HG03378 (cell line): ENCODE data around the gene RYR2.

ENCODE experiments used
- ATAC-seq: cut with Tn5 transposase; IDR thresholded peaks from one replicate; pipeline ENCODE4 v1.9.1; 2021; ENCODE audit warnings: mild to moderate bottlenecking, moderate library complexity; ENCODE audit not compliant: unreplicated experiment

The RYR2 gene

DNA sequence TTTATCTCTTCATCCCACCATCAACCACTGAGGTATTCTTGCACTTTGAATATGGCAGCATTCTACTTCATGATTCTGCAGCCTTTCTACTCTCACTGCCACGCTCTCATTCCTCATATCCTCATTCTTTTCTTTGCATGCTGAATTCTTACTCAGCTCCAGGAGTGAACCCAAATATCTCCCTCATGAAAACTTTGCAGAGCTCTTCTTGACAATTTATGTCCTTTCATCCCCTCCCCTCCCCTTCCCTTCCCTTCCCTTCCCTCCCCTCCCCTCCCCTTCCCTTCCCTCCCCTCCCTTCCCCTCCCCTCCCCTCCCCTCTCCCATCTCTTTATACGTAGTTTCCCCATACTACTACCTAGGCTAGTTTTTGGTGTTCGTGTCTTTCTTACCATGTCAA lies 363.9 kb downstream of the RYR2 start:
- no peak for ATAC-seq

- ATAC-seq = peak; percentile 85
Measured at GRCh38 chr1:237411621-237412020, 369.6 kb downstream of the RYR2 start.

DNA sequence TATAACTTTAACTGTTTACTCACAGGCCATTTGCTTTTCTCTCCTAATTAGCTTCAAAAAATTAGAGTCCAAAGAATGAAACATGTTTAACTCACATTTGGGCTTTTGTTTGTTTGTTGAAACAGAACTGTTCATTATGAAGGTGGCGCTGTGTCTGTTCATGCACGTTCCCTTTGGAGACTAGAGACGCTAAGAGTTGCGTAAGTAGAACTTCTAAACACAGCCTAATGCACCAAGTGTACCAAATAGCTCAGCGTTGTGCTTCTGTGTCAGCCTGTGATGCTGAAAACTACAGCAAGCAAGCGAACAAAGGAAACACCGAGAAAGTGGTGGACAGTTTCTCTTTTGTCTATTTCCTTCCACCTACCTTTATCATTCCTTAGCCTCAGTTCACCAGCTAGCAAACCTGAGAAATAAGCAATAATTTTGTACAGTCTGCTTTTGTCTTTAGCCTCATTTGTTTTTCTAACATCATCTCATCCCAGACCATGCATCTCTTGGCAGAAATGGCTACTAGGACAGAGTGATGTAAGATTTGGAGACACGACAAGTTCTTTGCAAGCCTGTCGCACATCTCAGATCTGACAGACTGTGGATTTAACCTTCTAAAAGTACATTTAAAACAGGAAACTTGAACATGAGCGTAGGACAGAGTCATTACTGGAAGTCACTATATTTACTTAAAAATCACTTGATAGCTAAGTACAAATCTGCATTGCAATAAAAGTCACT lies 375.1 kb downstream of the RYR2 start:
- ATAC-seq = no peak

DNA sequence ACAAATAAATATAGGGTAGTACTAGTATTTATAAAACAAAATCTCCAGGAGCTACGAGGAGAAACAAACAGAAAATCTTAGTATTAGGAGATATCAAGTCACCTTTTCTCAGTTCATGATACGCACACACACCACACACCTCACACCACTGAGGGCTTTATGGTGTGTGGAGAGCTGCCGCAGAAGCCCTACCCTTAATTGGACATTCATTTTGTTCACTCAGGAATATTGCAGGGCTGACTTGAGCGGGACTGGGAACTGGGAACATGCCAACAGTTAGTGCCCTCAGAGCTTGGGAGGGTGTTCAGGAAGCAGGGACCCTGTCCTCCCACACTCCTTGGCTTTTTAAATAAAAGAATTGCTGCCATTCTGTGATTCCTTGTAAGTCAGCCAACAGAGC lies 386.8 kb downstream of the RYR2 start:
- ATAC-seq = no peak

- ATAC-seq = no peak
Measured at GRCh38 chr1:237429252-237429651, 387.3 kb downstream of the RYR2 start.

DNA sequence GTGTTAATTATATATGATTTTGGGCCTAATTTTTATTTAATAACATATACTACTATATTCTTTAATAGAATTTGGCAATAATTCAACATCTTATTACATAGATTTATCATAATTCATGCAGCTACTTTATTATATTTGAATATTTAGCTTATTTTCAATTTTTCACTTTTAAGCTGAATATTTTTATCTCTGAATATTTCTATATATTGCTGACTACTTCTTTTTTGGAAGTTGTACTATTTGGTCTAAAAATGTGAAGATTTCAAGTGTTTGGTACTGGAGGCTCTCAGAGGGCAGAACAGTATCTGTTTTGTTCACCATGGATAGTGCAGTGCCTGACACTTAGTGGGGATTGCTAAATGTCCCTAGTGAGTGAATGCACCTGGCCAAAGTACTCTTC lies 389.5 kb downstream of the RYR2 start:
- no peak for ATAC-seq

DNA sequence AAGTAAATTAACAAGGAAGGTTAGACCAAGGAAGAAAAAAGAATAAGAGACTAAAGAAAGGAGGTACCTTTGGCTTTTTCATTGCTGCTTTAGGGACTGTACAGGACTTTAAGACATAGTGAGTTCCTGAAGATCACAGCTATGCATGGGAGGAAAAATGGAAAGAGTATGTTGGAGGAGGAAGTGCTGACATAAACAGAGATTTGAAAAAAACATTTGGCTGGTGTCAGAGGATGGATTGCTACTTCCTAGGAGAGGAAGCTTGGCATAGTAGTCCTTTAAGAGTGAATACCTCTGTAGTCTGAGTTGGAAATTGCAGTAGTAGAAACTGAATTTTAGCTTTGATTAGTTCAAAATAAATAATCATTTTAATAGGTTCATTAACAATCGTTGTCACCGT lies 398.4 kb downstream of the RYR2 start:
- no peak for ATAC-seq

DNA sequence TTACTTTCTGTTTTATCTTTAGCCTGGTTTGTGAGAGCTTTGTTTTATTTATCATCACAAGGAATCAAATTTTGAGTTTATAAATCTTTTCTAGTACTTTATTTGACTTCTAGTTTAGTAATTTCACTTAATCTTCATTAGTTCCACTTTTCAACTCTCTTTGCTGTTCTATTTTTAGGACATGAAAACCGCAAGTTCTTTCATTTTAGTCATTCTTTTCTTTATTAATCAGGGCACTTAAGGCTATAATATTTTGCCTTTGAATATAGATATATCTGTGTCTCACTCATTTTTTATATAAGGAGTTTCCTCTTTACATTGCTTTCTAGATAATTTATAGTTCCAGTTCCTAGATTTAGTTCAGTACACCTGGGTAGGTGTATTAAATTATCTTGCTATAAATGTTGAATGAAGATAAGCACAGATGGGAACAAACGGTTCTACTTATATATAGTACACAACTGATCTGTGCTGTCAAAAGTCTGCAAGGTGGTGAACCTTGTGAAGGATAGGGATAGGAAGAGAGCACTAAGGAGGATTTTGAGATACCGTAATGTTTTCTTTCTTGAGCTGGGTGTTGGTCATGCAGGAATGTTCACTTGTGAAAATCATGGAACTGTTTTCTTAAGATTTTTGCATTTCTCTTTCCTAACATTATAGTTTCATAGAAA lies 402.3 kb downstream of the RYR2 start:
- ATAC-seq = peak; percentile 64

DNA sequence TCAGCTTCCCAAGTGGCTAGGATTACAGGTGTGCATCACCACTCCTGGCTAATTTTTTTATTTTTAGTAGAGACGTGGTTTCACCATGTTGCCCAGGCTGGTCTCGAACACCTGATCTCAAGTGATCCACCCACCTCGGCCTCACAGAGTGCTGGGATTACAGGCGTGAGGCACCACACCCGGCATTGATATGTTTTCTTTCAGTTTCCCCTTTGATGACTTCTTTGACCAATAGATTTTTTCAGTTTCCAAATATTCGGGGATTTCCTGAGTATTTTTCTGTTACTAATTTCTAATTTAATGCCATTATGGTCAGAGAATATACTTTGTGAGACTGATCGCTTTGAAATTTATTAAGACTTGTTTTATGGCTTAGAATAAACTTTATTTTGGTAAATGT lies 406.1 kb downstream of the RYR2 start:
- ATAC-seq = no peak

DNA sequence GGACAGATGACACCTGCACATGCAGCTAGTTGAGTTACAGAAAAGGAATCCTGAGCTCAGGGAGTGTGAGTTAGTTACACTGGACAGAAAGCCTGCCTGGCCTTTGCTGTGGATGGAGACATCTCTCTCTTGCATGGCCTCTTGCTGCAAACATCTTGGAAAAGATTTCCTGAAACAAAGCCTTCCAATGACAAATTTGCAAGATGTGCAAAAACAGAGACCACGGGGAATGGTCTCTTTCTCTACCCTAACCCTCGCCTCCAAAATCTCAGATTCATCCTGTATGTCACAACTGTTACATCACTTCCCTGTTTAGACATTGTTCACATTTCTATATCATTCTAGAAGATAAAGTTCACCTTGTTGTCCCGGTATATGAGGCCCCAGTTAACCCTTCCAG lies 415.6 kb downstream of the RYR2 start:
- no peak for ATAC-seq

DNA sequence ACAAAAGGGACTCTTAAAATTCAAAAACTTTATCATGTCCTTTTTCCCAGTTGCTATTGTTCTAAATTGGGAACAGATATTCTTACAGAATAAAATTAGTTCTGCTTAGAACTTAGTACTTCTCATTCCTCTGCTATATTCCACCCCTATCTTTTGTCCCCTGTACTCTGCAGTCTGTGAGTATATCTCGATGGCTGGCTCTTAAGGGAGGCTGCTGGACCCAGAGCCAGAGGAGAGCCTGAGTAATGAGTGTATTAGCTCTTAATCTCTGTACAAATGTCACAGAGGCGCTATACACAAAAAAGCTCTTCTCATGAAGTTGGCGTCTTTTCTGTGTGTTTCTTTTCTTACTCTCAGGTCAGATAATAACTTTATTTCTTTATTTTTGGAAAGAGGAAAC lies 425.3 kb downstream of the RYR2 start:
- no peak for ATAC-seq

DNA sequence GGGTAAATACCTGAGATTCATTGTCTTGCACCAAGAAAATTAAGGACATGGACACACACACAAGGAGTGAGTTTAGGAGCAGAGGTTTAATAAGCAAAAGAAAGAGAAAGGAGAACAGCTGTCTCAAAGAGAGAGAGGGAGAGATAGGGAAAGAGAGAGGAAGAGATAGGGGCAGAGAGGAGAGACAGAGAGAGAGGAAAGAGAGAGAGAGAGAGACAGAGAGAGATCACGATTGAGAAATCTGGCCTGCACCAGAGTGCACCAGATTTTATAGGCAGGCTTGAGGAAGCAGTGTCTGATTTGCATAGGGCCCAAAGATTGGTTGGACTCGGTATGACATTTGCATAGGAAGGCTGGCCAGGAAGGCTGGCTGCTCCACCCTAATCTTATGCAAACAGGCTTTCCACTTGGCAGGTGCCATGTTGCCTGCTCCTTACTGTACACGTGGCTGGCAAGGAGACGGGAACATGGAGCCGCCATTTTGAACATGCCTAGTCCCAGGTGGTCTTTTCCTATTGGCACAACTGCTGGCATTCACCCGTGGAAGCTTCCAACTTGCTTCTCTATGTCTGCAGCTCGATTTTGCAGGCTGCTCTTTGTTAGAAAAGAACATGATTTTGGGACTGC lies 428.8 kb downstream of the RYR2 start:
- ATAC-seq = no peak

- ATAC-seq = no peak
Measured at GRCh38 chr1:237471377-237471776, 429.4 kb downstream of the RYR2 start.

- ATAC-seq = no peak
Measured at GRCh38 chr1:237471956-237472355, 430.0 kb downstream of the RYR2 start.

GRCh38 chr1:237473854-237474253 lies 431.9 kb downstream of the RYR2 start:
- no peak for ATAC-seq

DNA sequence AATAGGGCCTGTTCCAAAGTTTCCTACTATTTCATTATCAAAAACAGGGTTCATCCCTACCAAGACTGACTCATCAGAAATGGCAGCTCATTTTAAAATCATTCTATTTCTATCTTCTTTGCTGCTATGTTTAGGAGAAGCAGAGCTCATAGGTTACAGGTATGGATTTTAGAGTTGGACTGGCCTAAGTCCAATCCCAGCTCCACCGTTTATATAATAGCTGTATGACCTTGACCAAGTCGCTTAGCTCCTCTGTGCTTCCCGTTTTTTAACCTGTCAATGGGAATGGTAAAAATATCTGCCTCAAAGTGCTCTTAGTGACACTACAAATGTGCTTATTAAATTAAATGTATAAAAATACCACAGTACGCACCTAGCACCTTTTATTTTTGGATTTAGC lies 436.1 kb downstream of the RYR2 start:
- ATAC-seq = no peak

DNA sequence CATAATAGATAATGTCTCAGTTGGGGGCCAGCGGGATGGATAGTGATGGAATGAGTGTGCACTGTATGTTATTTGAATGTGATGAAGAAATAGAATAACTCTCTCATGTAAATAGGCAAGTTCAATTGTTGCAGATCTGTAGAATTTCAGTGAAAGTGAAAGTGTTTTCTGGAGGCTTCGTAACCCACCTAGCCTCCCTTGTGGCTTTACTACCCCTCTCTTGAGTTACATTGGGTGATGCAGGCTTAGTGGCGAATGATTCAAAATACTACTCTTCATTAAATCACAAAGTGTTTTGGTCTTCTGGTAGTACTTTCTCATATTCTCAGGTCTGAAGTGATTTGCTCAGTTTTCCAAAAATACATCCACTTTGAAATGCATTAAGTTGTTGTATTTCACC lies 436.9 kb downstream of the RYR2 start:
- ATAC-seq = no peak

GRCh38 chr1:237482777-237483176 lies 440.8 kb downstream of the RYR2 start:
- no peak for ATAC-seq

DNA sequence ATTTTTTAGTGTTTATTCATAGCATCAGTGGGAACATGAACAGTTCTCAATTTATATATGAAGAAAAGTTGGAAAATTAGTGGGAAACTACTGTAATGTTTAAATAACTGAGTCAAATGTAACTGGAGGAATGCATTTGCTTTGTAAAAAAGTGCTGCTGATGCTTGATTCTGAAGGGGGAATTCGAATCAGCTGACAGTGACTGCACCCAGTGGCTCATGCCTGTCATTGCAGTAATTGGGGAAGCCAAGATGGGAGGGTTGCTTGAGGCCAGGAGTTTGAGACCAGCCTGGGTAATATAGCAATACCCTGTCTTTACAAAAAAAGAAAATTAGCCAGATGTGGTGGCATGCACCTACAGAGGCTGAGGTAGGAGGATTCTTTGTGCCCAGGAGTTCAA lies 450.4 kb downstream of the RYR2 start:
- peak; percentile 47 for ATAC-seq

DNA sequence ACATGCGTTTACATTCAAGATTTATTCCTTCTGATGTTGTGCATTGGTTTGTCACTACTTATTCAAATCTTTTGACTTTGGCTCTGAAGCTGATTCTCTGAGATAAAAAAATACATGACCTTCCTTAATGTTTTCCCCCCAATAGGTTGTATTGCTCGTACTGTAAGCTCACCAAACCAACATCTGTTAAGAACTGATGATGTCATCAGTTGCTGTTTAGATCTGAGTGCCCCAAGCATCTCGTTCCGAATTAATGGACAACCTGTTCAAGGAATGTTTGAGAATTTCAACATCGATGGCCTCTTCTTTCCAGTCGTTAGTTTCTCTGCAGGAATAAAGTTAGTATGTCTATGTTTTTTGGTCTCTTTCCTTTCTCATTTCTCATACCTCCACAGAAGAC lies 458.6 kb downstream of the RYR2 start:
- ATAC-seq = no peak

GRCh38 chr1:237503292-237503691 lies 461.3 kb downstream of the RYR2 start:
- no peak for ATAC-seq

DNA sequence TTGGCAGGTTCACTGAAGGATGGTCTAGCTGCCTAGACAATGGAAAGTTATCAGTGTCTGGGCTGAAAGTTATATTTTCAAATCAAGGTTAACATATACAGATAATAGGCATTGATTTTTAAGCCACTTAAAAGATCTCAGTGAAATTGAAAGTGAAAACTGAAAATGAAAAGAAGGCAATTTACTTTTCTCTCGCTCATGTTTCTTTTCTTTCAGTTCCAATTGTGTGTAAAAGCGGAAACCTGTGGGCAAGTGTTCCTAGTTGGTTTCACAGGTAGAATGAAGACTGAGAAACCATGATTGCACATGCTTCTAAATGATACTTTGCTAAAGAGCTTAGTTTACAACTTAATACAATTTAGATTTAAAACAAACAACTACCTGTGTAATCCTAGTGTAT lies 465.0 kb downstream of the RYR2 start:
- ATAC-seq = peak; percentile 95
